Neural progenitor cell (in vitro differentiated cells): ENCODE data around the gene RBM8A. TPM values are rescaled to one million over a fixed set of nuclear protein-coding genes. Genes with fewer than 3 reads are reported as not detected.

Source experiments
- DNase-seq: peaks from one replicate; pipeline ENCODE4 v3.0.0-alpha.2; 2016; ENCODE audit warnings: low spot score
- H2AFZ ChIP-seq: fragments of 200-600 bp; sonication (generic); replicated peaks from 2 replicates; pipeline ENCODE4 v1.6.1; 2016; ENCODE audit warnings: antibody characterized with exemption
- H3F3A ChIP-seq: fragments of 200-600 bp; sonication (generic); 2 replicates; pipeline ENCODE4 v1.6.1; 2016; ENCODE audit warnings: antibody characterized with exemption, low read depth
- H3K27ac ChIP-seq: fragments of 200-600 bp; sonication (generic); 2 replicates; pipeline ENCODE4 v1.5.1; 2016; ENCODE audit warnings: mild to moderate bottlenecking
- H3K27me3 ChIP-seq: fragments of 200-600 bp; sonication (generic); 2 replicates; pipeline ENCODE4 v1.6.1; 2016; ENCODE audit warnings: mild to moderate bottlenecking, moderate library complexity
- H3K36me3 ChIP-seq: fragments of 200-600 bp; sonication (generic); 2 replicates; pipeline ENCODE4 v1.5.1; 2016
- H3K4me1 ChIP-seq: fragments of 200-600 bp; sonication (generic); 2 replicates; pipeline ENCODE4 v1.6.1; 2016; ENCODE audit warnings: mixed run types
- H3K4me2 ChIP-seq: fragments of 200-600 bp; sonication (generic); 2 replicates; pipeline ENCODE4 v1.6.1; 2016
- H3K4me3 ChIP-seq: fragments of 200-600 bp; sonication (generic); 2 replicates; pipeline ENCODE4 v1.5.1; 2016
- H3K79me2 ChIP-seq: fragments of 200-600 bp; sonication (generic); 2 replicates; pipeline ENCODE4 v1.6.1; 2016; ENCODE audit warnings: low read depth
- H3K9ac ChIP-seq: fragments of 200-600 bp; sonication (generic); 2 replicates; pipeline ENCODE4 v1.6.1; 2016
- H3K9me3 ChIP-seq: fragments of 200-600 bp; sonication (generic); 2 replicates; pipeline ENCODE4 v1.5.1; 2016; ENCODE audit warnings: low read depth
- H4K20me1 ChIP-seq: fragments of 200-600 bp; sonication (generic); 2 replicates; pipeline ENCODE4 v1.6.1; 2016; ENCODE audit warnings: low read depth
- H3K27ac Mint-ChIP-seq: 3 replicates; pipeline ENCODE4 v1.8.0; 2021; ENCODE audit warnings: mixed read lengths
- H3K27me3 Mint-ChIP-seq: 2 replicates; pipeline ENCODE4 v1.8.0; 2022; ENCODE audit warnings: low read depth, mild to moderate bottlenecking, inconsistent platforms, moderate library complexity, mixed read lengths; ENCODE audit not compliant: insufficient read depth
- H3K36me3 Mint-ChIP-seq: 3 replicates; pipeline ENCODE4 v1.8.0; 2021; ENCODE audit warnings: mixed read lengths
- H3K4me1 Mint-ChIP-seq: 3 replicates; pipeline ENCODE4 v1.8.0; 2021; ENCODE audit warnings: mixed read lengths
- H3K4me3 Mint-ChIP-seq: 3 replicates; pipeline ENCODE4 v1.8.0; 2021; ENCODE audit warnings: mild to moderate bottlenecking, moderate library complexity, mixed read lengths
- H3K9me3 Mint-ChIP-seq: 3 replicates; pipeline ENCODE4 v1.8.0; 2020; ENCODE audit warnings: mixed read lengths
- CTCF ChIP-seq: fragments of 200-600 bp; sonication (generic); IDR thresholded peaks from 2 replicates; pipeline ENCODE4 v1.5.1; 2017; ENCODE audit warnings: antibody characterized with exemption, mild to moderate bottlenecking
- EZH2 ChIP-seq: fragments of 200-600 bp; sonication (generic); IDR thresholded peaks from 2 replicates; pipeline ENCODE4 v1.6.1; 2017; ENCODE audit warnings: antibody characterized with exemption, mild to moderate bottlenecking, moderate library complexity
- EZH2phosphoT487 ChIP-seq: fragments of 200-600 bp; sonication (generic); IDR thresholded peaks from 2 replicates; pipeline ENCODE4 v1.6.1; 2017; ENCODE audit warnings: antibody characterized with exemption
- total RNA-seq: library from RNA; depleted of rRNA; stranded (reverse); fragments of >200 nt; gene quantifications from 2 replicates; pipeline ENCODE4 v1.2.3, GENCODE V29; 2015; ENCODE audit warnings: low replicate concordance

RBM8A gene
- total RNA-seq, 1 donor from 2014 or later = 320 TPM

DNA sequence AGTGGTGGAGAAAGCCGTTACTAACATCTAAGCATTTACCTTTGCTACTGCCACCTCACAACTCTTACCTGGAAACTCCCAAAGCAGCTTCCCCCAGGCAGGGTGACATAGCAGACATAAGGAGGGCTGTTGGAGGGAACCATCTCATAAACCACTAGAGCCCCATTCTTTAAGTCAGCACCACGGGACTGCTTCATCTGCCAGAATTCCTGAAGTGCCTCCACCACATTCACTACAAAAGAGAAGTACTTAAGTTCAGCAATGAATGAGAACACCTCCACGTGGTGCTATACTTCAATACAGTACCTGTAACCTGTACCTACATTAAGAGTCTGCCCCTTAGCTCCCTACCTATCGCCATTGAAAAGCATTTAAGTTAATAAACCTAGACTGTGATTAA, 20.3 kb upstream of the RBM8A start:
- H3K4me1 Mint-ChIP-seq = peaks cover 26% of the 10 kb centered on the region
- no peak overlapping the region for H3K27ac ChIP-seq
- peaks cover 22% of the 10 kb centered on the region for H3K36me3 Mint-ChIP-seq
- no peaks in the 10 kb centered on the region for H4K20me1 ChIP-seq
- H3K9me3 ChIP-seq = no peaks in the 10 kb centered on the region
- no peaks in the 10 kb centered on the region for H3K79me2 ChIP-seq
- H2AFZ ChIP-seq = no peak overlapping the region
- no peaks in the 10 kb centered on the region for H3F3A ChIP-seq
- H3K4me3 Mint-ChIP-seq = no peak overlapping the region
- no peaks in the 10 kb centered on the region for H3K4me1 ChIP-seq
- DNase-seq = no peak
- H3K9ac ChIP-seq = no peak overlapping the region
- no peak overlapping the region for H3K4me2 ChIP-seq
- no peaks in the 10 kb centered on the region for H3K27me3 ChIP-seq
- no peak overlapping the region for H3K27ac Mint-ChIP-seq
- TF ChIP-seq CTCF (no peak), EZH2 (no peak)
- H3K36me3 ChIP-seq = no peaks in the 10 kb centered on the region
- H3K27me3 Mint-ChIP-seq = no peaks in the 10 kb centered on the region
- H3K9me3 Mint-ChIP-seq = no peaks in the 10 kb centered on the region
- no peak overlapping the region for H3K4me3 ChIP-seq

DNA sequence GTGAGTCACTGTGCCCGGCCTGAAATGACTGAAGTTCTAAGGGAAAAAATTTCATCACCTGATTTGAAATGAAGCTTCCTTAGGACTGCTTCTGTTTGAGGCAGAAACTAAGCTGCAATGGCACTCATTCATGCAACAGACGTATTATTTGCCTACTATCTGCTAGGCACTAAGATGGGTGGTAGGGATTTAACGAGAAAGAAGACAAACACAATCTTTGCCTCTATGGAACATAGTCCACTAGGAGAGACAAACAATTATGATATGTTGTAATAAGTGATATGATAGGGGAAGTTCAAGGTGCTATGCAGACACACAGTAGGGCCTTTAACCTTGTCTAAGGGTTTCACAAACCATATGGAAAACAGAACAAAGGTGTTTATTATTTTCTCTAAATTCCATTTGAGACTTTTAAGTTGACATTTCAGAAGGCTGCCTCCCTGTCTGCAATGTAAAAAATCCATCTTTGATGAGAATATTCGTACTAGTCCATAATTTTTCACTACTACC, 19.2 kb upstream of the RBM8A start:
- Mint-ChIP-seq H3K4me3 (no peak overlapping the region), H3K36me3 (peaks cover 23% of the 10 kb centered on the region)
- no peaks in the 10 kb centered on the region for H3K36me3 ChIP-seq

DNA sequence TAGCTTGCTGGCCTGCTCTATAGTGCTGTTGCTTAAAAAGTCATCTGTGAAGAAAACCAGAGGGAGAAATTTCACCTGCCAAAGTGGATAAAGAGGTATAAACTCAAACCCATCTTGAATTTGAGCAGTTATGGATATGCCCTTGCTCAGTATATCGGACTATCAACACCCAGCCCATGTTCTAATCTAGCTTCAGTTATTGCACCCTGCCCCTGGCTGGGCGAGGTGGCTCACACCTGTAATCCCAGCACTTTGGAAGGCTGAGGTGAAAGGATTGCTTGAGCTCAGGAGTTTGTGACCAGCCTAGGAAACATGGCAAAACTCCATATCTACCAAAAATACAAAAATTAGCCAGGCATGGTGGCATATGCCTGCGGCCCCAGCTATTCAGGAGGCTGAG, 17.2 kb upstream of the RBM8A start:
- no peaks in the 10 kb centered on the region for H3K4me1 ChIP-seq
- Mint-ChIP-seq H3K27me3 (no peaks in the 10 kb centered on the region), H3K27ac (no peak overlapping the region), H3K4me3 (no peak overlapping the region), H3K36me3 (peaks cover 23% of the 10 kb centered on the region), H3K9me3 (no peaks in the 10 kb centered on the region), H3K4me1 (peaks cover 4% of the 10 kb centered on the region)
- H3K4me3 ChIP-seq = no peak overlapping the region
- no peak overlapping the region for H3K9ac ChIP-seq
- no peaks in the 10 kb centered on the region for H4K20me1 ChIP-seq
- no peaks in the 10 kb centered on the region for H3K79me2 ChIP-seq
- H3K4me2 ChIP-seq = no peak overlapping the region
- DNase-seq = no peak
- TF ChIP-seq CTCF = no peak
- TF ChIP-seq EZH2phosphoT487 = no peak
- no peak for TF ChIP-seq EZH2
- no peak overlapping the region for H2AFZ ChIP-seq
- no peak overlapping the region for H3K27ac ChIP-seq
- no peaks in the 10 kb centered on the region for H3K9me3 ChIP-seq
- H3F3A ChIP-seq = no peaks in the 10 kb centered on the region
- no peaks in the 10 kb centered on the region for H3K36me3 ChIP-seq
- H3K27me3 ChIP-seq = no peaks in the 10 kb centered on the region

More for the DNA sequence above, 19.2 kb upstream of the RBM8A start:
- TF ChIP-seq EZH2 (no peak), CTCF (no peak), EZH2phosphoT487 (no peak)
- H3K27me3 ChIP-seq = no peaks in the 10 kb centered on the region
- H3K4me1 Mint-ChIP-seq = peaks cover 18% of the 10 kb centered on the region
- no peak overlapping the region for H3K4me2 ChIP-seq
- no peak overlapping the region for H3K4me3 ChIP-seq
- H3K79me2 ChIP-seq = no peaks in the 10 kb centered on the region
- no peaks in the 10 kb centered on the region for H3F3A ChIP-seq
- no peak overlapping the region for H3K27ac ChIP-seq
- no peaks in the 10 kb centered on the region for H3K9me3 ChIP-seq
- no peaks in the 10 kb centered on the region for H3K9me3 Mint-ChIP-seq
- no peak overlapping the region for H2AFZ ChIP-seq
- H3K27me3 Mint-ChIP-seq = no peaks in the 10 kb centered on the region
- H3K4me1 ChIP-seq = no peaks in the 10 kb centered on the region
- no peak overlapping the region for H3K9ac ChIP-seq
- no peak for DNase-seq
- H4K20me1 ChIP-seq = no peaks in the 10 kb centered on the region
- H3K27ac Mint-ChIP-seq = no peak overlapping the region
